IPS-NIHi7 (cell line): Measurements from ENCODE around the gene CACNA1E.
"Not testable (repeated sequence)": the region's sequence is repeated elsewhere in the genome, so short reads cannot be mapped to it uniquely, and the experiment has no call there.

Source experiments
- DNase-seq: peaks from one replicate; pipeline ENCODE4 v3.0.0; 2012; ENCODE audit warnings: mixed read lengths; ENCODE audit errors: extremely low spot score

The CACNA1E gene

DNA sequence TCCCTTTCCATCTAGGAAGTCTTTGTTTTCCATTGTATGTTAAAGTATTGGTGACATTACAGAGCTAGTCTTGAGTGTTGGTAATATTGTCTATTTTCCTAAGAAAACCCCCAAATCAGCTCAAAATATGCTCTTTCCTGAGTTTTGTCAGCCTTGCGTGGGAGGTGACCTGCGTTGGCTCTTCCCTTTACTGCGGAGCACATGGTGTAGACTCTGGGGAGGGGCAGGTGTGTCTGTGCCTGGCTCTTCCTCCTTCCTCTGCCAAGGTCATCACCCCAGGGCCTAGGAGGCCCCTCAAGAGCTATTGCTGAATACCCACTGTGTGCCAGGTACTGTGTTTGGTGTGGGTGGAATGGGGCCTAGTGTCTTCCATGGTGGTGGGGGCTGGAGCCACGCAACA is 33.4 kb downstream of the CACNA1E start:
- no peak for DNase-seq

DNA sequence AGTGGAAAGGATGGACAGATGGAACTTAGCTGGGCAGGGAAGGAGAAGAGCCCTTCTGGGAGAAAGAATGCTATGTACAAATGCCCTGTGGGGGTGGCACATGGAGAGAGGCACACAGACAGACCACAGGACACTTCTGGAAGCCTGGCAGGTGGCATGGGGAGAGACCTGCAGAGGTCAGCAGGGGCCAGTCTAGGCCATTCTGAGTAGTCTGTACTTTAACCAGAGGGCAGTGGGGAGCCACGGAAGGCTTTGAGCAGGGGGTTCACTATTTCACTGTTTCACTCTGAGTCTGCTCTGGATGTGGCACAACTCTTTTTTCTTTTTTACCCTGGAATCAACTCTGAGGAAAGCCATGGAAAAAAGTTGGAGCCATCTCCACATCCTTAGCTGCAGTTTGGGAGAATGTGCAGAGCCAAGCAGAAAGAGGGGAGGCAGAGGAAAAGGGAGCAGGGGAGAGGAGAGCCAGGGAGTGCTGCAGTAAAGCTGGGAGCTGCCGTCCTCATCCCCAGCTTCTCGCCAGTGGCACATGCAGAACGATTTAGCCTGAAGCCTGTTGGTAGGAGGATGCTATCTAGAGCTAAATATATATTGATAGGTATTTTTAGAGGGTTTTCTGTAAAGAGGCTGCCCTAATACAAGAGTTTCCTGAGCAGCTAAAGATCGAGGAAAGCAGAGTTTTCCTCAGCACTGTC is 34.0 kb downstream of the CACNA1E start:
- no peak for DNase-seq

DNA sequence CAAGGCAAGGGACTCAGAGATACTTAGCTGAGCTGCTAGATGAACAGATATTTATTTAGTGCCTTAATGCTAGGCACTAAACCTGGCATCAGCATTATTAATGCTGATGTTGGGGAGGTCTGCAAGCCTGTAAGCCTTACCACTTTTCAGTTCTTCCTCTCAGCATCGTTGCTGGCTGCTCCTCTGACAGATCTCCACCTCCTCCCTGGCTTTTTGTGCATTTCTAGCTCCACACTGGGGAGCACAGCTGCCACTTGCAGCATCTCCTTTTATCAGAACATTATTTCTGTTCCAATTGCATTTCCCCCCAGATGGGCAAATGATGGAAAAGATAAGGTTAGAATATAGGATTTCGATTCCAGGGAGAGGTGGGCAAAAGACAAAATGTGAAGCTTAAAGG is 34.8 kb downstream of the CACNA1E start:
- no peak for DNase-seq

- no peak for DNase-seq
Observed at GRCh38 chr1:181522864-181523263, 39.5 kb downstream of the CACNA1E start.

- no peak for DNase-seq
Observed at GRCh38 chr1:181525104-181525721, 41.9 kb downstream of the CACNA1E start.

DNA sequence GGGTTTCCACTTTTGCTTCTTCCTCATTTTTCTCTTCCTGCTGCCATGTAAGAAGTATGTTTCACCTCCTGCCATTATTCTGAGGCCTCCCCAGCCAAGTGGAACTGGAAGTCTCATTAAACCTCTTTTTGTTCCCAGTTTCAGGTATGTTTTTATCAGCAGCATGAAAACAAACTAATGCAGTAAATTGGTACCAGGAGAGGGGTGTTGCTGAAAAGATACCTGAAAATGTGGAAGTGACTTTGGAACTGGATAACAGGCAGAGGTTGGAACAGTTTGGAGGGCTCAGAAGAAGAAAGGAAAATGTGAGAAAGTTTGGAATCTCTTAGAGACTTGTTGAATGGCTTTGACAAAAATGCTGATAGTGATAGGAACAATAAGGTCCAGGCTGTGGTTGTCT is 44.9 kb downstream of the CACNA1E start:
- DNase-seq = not testable (repeated sequence)

DNA sequence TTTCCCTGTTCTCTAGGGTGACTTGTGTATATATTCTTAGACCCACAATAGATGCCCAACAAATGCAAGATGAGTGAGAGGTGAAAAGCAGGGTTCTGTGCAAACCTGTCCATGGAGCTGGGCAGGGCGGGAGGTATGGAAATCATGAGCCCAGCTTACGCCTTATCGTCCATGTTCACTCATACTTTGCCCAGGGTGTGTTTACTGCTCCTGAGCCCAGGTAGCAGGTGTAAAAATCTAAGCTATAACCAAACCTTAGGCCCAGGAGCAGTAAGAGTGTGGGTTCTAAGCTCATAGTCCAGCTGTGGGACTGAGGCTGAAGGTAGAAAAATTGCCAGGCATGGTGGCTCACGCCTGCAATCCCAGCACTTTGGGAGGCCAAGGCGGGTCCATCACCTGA is 48.1 kb downstream of the CACNA1E start:
- DNase-seq = no peak

GRCh38 chr1:181531951-181532600 is 48.8 kb downstream of the CACNA1E start:
- no peak for DNase-seq

DNA sequence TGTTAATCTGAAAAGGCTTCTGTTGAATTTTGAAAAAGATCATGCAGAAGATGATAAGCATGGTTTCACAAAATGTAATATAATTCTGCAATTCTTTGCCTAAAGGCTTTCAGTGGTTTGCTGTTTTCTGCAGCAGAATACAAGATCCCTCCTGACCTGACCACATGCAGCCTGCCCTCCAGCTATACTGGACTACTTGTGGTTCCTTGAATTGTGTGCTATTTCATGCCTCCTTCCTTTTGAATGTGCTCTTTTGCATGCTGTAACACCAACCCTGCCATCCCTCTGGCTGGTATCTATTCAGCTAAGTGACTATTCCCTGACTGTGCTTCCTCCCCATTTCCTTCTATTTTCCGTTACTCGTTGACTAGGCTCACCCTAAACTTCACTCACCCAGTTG is 55.5 kb downstream of the CACNA1E start:
- DNase-seq = peak; percentile 4

- no peak for DNase-seq
Observed at GRCh38 chr1:181541458-181541857, 58.1 kb downstream of the CACNA1E start.

DNA sequence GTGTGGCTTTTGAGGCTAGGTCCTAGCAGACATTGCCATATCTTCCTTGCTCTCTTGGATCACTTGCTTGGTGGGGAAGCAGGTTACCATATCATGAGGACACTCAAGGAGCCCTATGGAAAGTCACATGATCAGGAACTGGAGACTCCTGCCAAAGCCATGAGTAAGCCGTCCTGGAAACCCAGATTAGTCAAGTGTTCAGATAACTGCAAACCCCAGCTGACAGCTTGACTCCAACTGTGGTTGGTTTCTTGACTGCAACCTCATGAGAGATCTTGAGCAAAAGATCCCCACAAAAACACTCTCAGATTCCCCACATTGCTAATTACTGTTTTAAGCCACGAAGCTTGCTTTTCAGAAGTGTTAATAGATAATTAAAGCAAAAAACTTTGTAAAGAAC is 58.6 kb downstream of the CACNA1E start:
- DNase-seq = peak; percentile 7

GRCh38 chr1:181542406-181542805 is 59.1 kb downstream of the CACNA1E start:
- not testable (repeated sequence) for DNase-seq

- DNase-seq = peak; percentile 3
Observed at GRCh38 chr1:181545395-181545794, 62.1 kb downstream of the CACNA1E start.

GRCh38 chr1:181548497-181548896 is 65.2 kb downstream of the CACNA1E start:
- no peak for DNase-seq

GRCh38 chr1:181551249-181551648 is 67.9 kb downstream of the CACNA1E start:
- no peak for DNase-seq

- DNase-seq = no peak
Observed at GRCh38 chr1:181551754-181552153, 68.4 kb downstream of the CACNA1E start.

DNA sequence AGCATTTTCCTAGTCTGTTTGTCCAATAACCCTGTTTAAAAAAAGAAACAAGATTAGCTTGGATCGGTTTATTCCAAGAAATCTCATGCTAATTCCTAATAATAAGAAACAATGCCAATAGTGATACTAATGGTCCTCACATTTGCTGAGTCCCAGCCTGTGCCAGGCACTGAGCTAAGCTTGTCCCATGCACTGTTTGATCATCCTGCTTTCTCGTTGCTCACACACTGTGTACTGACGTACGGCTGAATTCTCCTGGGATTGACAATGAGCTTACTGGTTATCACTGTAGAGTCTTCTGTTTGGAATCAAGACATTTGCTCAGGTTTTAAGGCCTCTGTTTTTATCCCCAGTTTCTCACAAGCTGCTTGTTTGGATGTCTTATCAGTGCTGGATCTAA is 71.1 kb downstream of the CACNA1E start:
- no peak for DNase-seq

GRCh38 chr1:181556631-181557030 is 73.3 kb downstream of the CACNA1E start:
- DNase-seq = no peak

DNA sequence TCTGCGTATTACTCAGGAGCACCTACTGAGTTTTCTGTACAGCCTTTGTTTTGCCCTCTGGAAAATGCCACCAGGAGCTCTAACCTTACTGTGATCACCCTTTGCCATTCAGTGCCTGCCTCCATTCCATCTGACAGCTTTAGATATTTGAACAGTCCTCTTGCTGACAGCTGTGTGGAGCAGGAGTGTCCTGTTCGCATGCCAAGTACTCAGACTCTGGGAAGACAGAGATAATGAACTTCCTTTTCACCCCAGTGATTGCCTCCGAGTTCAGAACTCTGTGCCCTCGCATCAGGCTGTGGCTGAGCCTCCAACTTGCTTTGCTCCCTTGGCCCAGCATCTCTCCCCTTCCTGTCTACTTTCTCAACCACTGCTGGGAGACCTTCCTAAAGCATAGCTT is 74.0 kb downstream of the CACNA1E start:
- no peak for DNase-seq

DNA sequence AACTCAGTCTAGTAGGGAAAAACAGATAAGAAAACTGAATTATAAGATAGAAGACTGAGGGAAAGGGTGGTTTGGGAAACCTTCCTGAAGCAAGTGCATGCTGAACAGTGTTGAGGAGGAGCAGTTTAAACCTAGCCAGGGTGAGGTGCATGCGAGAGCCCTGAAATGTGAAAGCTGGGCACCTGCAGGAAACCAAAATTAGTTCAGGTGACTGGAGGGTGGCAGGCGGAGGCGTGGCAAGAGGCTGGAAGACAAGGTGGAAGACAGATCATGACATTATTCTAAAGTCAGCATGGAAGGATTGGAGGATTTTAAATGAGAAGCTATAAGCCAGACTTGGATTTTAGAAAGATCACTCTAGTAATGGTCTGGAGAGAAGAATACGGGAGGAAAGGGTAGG is 75.1 kb downstream of the CACNA1E start:
- no peak for DNase-seq

- no peak for DNase-seq
Observed at GRCh38 chr1:181559142-181559541, 75.8 kb downstream of the CACNA1E start.

DNA sequence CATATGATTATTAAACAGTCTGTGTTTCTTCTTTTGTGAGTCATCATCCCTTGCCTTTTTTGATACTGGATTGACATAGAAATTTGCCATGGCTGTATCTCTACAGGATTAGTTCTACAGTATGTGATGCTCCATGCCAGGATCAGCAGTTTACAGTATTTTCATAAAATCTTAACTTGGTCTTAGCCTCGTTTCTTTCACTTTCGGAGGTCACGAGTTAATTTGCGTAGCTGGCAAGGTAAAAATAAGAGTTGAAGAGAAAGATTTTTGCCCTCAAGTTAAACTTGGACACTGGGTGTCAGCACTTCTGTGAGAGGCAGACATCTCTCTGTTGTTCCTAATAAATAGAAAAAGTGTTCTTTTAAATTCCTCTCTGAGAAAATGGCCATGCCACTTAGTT is 79.1 kb downstream of the CACNA1E start:
- DNase-seq = no peak

DNA sequence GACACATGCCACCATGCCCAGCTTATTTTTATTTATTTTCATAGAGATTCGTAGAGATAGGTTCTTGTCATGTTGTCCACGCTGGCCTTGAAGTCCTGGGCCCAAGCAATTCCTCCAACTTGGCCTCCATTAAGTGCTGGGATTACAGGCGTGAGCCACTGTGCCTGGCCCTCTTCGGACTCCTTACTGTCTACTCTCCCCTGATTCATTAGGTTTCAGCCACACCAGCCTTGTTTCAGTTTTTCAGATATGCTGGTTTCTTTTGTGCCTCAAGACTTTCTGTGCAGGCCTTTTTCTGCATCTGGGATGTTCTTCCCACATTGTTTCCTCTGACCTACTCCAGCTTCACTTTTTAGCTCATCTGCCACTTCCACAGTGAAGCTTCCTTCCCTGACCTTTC is 85.4 kb downstream of the CACNA1E start:
- DNase-seq = no peak
